Neural cell (in vitro differentiated cells): ENCODE results near the gene DSC3. TPM values are rescaled to one million over a fixed set of nuclear protein-coding genes. Genes with fewer than 3 reads are reported as not detected.

ENCODE experiments used
- H2AFZ ChIP-seq: fragments of 200-600, 300-800 bp; sonication (generic), shearing (Covaris generic); 2 replicates; pipeline ENCODE4 v1.6.0; 2014; ENCODE audit warnings: low read depth, mild to moderate bottlenecking, antibody characterized with exemption, low read length, moderate library complexity
- H3F3A ChIP-seq: fragments of 200-600 bp; shearing (Covaris generic); 2 replicates; pipeline ENCODE4 v1.6.1; 2016; ENCODE audit warnings: mild to moderate bottlenecking, moderate library complexity, mixed read lengths, antibody characterized with exemption, low read length; ENCODE audit not compliant: insufficient read depth, poor library complexity, severe bottlenecking
- H3K27ac ChIP-seq: fragments of 200-600, 300-800 bp; sonication (generic), shearing (Covaris generic); 2 replicates; pipeline ENCODE4 v1.5.1; 2014; ENCODE audit warnings: mild to moderate bottlenecking, low read length, moderate library complexity
- H3K27me3 ChIP-seq: fragments of 300-800, 200-600 bp; sonication (generic), shearing (Covaris generic); 2 replicates; pipeline ENCODE4 v1.6.0; 2014; ENCODE audit warnings: mild to moderate bottlenecking, low read depth, low read length, moderate library complexity; ENCODE audit not compliant: insufficient read depth
- H3K36me3 ChIP-seq: fragments of 300-800, 200-600 bp; sonication (generic), shearing (Covaris generic); 2 replicates; pipeline ENCODE4 v1.5.1; 2014; ENCODE audit warnings: mild to moderate bottlenecking, antibody characterized with exemption, low read length, moderate library complexity; ENCODE audit not compliant: insufficient read depth
- H3K4me2 ChIP-seq: fragments of 300-800, 200-600 bp; sonication (generic), shearing (Covaris generic); 2 replicates; pipeline ENCODE4 v1.6.0; 2014; ENCODE audit warnings: mild to moderate bottlenecking, low read length
- H3K4me3 ChIP-seq: fragments of 300-800, 200-600 bp; sonication (generic), shearing (Covaris generic); 2 replicates; pipeline ENCODE4 v1.5.1; 2014; ENCODE audit warnings: mild to moderate bottlenecking, low read length, moderate library complexity
- H3K79me2 ChIP-seq: fragments of 200-600 bp; shearing (Covaris generic); replicated peaks from 2 replicates; pipeline ENCODE4 v1.6.0; 2014; ENCODE audit warnings: mild to moderate bottlenecking, low read length, moderate library complexity; ENCODE audit not compliant: insufficient read depth
- H3K9ac ChIP-seq: fragments of 300-800, 200-600 bp; sonication (generic), shearing (Covaris generic); 2 replicates; pipeline ENCODE4 v1.6.1; 2016; ENCODE audit warnings: mild to moderate bottlenecking, low read length, mixed read lengths
- H3K9me2 ChIP-seq: fragments of 200-600 bp; shearing (Covaris generic); 2 replicates; pipeline ENCODE4 v1.6.1; 2016; ENCODE audit warnings: mild to moderate bottlenecking, low read length, mixed read lengths; ENCODE audit not compliant: insufficient read depth
- H3K9me3 ChIP-seq: fragments of 200-600, 300-800 bp; sonication (generic), shearing (Covaris generic); 2 replicates; pipeline ENCODE4 v1.6.1; 2016; ENCODE audit warnings: mild to moderate bottlenecking, mixed run types, low read length, moderate library complexity, mixed read lengths
- H4K20me1 ChIP-seq: fragments of 200-600 bp; shearing (Covaris generic); 2 replicates; pipeline ENCODE4 v1.6.1; 2016; ENCODE audit warnings: mild to moderate bottlenecking, mixed run types; ENCODE audit not compliant: insufficient read depth
- EP300 ChIP-seq: fragments of 450-650 bp; conservative IDR thresholded peaks from 2 replicates; pipeline ENCODE4 v1.6.1; 2014; ENCODE audit warnings: antibody characterized with exemption, mild to moderate bottlenecking, moderate library complexity; ENCODE audit not compliant: poor library complexity, severe bottlenecking
- EZH2 ChIP-seq: fragments of 200-600, 300-800 bp; shearing (Covaris generic), sonication (generic); IDR thresholded peaks from 2 replicates; pipeline ENCODE4 v1.6.1; 2014; ENCODE audit warnings: antibody characterized with exemption, low read length, borderline replicate concordance, mild to moderate bottlenecking; ENCODE audit not compliant: insufficient read depth, poor library complexity, severe bottlenecking
- MXI1 ChIP-seq: fragments of 450-650 bp; conservative IDR thresholded peaks from 2 replicates; pipeline ENCODE4 v1.6.1; 2014; ENCODE audit warnings: antibody characterized with exemption, mild to moderate bottlenecking; ENCODE audit not compliant: poor library complexity, severe bottlenecking
- POLR2AphosphoS5 ChIP-seq: IDR thresholded peaks from 2 replicates; pipeline ENCODE4 v1.6.1; 2012
- RAD21 ChIP-seq: fragments of 450-650 bp; conservative IDR thresholded peaks from 2 replicates; pipeline ENCODE4 v1.6.1; 2014; ENCODE audit warnings: antibody characterized with exemption, mild to moderate bottlenecking, moderate library complexity
- SMC3 ChIP-seq: fragments of 450-650 bp; conservative IDR thresholded peaks from 2 replicates; pipeline ENCODE4 v1.6.1; 2014; ENCODE audit warnings: antibody characterized with exemption, mild to moderate bottlenecking, moderate library complexity; ENCODE audit not compliant: poor library complexity
- TAF1 ChIP-seq: IDR thresholded peaks from 2 replicates; pipeline ENCODE4 v1.6.1; 2012; ENCODE audit warnings: low read depth
- polyA plus RNA-seq: library from polyadenylated mRNA; depleted of rRNA; stranded (reverse); fragments of >200 nt; gene quantifications from 2 replicates; pipeline ENCODE4 v1.2.3, GENCODE V29; 2014
- TF ChIP-seq, protein P1 (sequence below): fragments of 450-650 bp; IDR thresholded peaks from 2 replicates; pipeline ENCODE4 v1.5.1; 2014; ENCODE audit warnings: antibody characterized with exemption, mild to moderate bottlenecking, moderate library complexity; ENCODE audit not compliant: poor library complexity, severe bottlenecking
- TF ChIP-seq, protein P2 (sequence below): IDR thresholded peaks from 2 replicates; pipeline ENCODE4 v1.6.1; 2012; ENCODE audit warnings: borderline replicate concordance

The DSC3 gene
- polyA plus RNA-seq, 1 donor from 2014 or later: not detected

DNA sequence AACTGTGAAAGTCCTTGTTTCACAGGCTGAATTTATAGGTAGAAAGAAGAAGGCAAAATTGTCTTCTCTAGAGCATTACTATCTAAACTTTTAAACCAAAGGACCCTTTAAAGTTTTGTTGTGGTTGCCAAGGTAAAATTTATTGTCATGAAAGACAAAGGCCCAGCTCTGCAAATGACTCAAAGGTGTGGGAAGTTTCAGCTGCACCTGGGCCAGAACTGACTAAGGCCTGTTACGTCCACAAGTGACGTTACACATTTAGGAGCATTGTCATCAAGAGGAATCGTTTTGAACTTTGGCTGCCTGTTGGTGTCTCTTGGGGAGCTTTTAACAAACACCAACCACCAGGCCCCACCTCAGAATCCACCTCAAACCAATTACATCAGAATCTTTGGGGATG is 8.1 kb upstream of the DSC3 start:
- no peaks in the 10 kb centered on the region for H3K9me2 ChIP-seq
- no peaks in the 10 kb centered on the region for H3K27me3 ChIP-seq
- TF ChIP-seq MXI1 (no peak), RAD21 (no peak), EZH2 (no peak), POLR2AphosphoS5 (no peak), EP300 (no peak), TAF1 (no peak), SMC3 (no peak)
- TF ChIP-seq, protein P1, sequence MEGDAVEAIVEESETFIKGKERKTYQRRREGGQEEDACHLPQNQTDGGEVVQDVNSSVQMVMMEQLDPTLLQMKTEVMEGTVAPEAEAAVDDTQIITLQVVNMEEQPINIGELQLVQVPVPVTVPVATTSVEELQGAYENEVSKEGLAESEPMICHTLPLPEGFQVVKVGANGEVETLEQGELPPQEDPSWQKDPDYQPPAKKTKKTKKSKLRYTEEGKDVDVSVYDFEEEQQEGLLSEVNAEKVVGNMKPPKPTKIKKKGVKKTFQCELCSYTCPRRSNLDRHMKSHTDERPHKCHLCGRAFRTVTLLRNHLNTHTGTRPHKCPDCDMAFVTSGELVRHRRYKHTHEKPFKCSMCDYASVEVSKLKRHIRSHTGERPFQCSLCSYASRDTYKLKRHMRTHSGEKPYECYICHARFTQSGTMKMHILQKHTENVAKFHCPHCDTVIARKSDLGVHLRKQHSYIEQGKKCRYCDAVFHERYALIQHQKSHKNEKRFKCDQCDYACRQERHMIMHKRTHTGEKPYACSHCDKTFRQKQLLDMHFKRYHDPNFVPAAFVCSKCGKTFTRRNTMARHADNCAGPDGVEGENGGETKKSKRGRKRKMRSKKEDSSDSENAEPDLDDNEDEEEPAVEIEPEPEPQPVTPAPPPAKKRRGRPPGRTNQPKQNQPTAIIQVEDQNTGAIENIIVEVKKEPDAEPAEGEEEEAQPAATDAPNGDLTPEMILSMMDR: no peak
- TF ChIP-seq, protein P2, sequence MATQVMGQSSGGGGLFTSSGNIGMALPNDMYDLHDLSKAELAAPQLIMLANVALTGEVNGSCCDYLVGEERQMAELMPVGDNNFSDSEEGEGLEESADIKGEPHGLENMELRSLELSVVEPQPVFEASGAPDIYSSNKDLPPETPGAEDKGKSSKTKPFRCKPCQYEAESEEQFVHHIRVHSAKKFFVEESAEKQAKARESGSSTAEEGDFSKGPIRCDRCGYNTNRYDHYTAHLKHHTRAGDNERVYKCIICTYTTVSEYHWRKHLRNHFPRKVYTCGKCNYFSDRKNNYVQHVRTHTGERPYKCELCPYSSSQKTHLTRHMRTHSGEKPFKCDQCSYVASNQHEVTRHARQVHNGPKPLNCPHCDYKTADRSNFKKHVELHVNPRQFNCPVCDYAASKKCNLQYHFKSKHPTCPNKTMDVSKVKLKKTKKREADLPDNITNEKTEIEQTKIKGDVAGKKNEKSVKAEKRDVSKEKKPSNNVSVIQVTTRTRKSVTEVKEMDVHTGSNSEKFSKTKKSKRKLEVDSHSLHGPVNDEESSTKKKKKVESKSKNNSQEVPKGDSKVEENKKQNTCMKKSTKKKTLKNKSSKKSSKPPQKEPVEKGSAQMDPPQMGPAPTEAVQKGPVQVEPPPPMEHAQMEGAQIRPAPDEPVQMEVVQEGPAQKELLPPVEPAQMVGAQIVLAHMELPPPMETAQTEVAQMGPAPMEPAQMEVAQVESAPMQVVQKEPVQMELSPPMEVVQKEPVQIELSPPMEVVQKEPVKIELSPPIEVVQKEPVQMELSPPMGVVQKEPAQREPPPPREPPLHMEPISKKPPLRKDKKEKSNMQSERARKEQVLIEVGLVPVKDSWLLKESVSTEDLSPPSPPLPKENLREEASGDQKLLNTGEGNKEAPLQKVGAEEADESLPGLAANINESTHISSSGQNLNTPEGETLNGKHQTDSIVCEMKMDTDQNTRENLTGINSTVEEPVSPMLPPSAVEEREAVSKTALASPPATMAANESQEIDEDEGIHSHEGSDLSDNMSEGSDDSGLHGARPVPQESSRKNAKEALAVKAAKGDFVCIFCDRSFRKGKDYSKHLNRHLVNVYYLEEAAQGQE: no peak
- no peaks in the 10 kb centered on the region for H3K36me3 ChIP-seq
- H4K20me1 ChIP-seq: no peaks in the 10 kb centered on the region
- no peak overlapping the region for H3K4me2 ChIP-seq
- no peak overlapping the region for H2AFZ ChIP-seq
- H3K9me3 ChIP-seq: no peaks in the 10 kb centered on the region
- no peaks in the 10 kb centered on the region for H3K79me2 ChIP-seq
- no peak overlapping the region for H3K4me3 ChIP-seq
- H3K9ac ChIP-seq: no peak overlapping the region
- H3F3A ChIP-seq: no peaks in the 10 kb centered on the region
- no peak overlapping the region for H3K27ac ChIP-seq

DNA sequence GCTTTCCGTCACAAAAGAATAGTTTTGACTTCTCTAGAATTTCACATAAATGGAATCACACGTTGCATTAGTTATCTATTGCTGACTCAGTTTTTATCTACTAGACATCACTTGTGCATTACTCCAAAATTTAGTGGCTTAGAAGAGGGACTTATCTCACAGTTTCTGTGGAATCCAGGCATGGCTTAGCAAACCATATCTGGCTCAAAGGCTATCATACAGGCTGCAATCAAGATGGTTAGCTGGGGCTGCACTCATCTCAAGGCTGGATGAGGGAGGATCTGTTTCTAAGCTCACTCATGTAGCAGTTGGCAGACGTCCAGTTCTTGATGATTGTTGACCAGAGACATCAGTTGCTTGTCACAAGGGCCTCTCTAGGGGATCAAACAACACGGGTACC is 6.6 kb upstream of the DSC3 start:
- no peaks in the 10 kb centered on the region for H3K9me2 ChIP-seq
- H2AFZ ChIP-seq: no peak overlapping the region
- no peak overlapping the region for H3K27ac ChIP-seq
- H4K20me1 ChIP-seq: no peaks in the 10 kb centered on the region
- H3K4me3 ChIP-seq: no peak overlapping the region
- no peaks in the 10 kb centered on the region for H3K9me3 ChIP-seq
- TF ChIP-seq EP300 (no peak), EZH2 (no peak), RAD21 (no peak), MXI1 (no peak), TAF1 (no peak), SMC3 (no peak), POLR2AphosphoS5 (no peak)
- TF ChIP-seq, protein P2: no peak
- TF ChIP-seq, protein P1: no peak
- H3K27me3 ChIP-seq: peaks cover 8% of the 10 kb centered on the region
- H3F3A ChIP-seq: no peaks in the 10 kb centered on the region
- H3K79me2 ChIP-seq: no peaks in the 10 kb centered on the region
- no peak overlapping the region for H3K9ac ChIP-seq
- no peak overlapping the region for H3K4me2 ChIP-seq
- H3K36me3 ChIP-seq: no peaks in the 10 kb centered on the region
